Endothelial cell of umbilical vein (primary cell): ENCODE measurements around the gene ABHD8. TPM values are rescaled to one million over a fixed set of nuclear protein-coding genes. Genes with fewer than 3 reads are reported as not detected.
A peak's percentile ranks its signal among the peaks of the same experiment; 100 is the strongest.

Source experiments
- BruUV-seq: library from RNA; stranded (reverse); fragments of 400-500 nt; replicated peaks from 2 replicates; lab custom pipeline; 2021; lab: Mats Ljungman, UMichigan
- CTCF ChIA-PET: fragments of 300-600, 350-600 bp; sonication (Branson Sonifier 250); formaldehyde crosslinking; loops from one replicate; lab custom pipeline; 2021; ENCODE audit warnings: antibody characterized with exemption, inconsistent platforms; lab: Charles Lee
- POLR2A ChIA-PET: fragments of 300-600, 350-600 bp; sonication (Branson Sonifier 250); formaldehyde crosslinking; loops from one replicate; lab custom pipeline; 2021; ENCODE audit warnings: antibody characterized with exemption, inconsistent platforms; lab: Charles Lee
- DNase-seq: peaks from one replicate; pipeline ENCODE4 v3.0.0-alpha.2; 2011; ENCODE audit warnings: low read depth, low spot score
- FAIRE-seq: peaks from 2 replicates; lab custom pipeline; 2011; peaks lifted over from hg19 to GRCh38; lab: Jason Lieb, UNC
- H2AFZ ChIP-seq: 2 replicates; pipeline ENCODE4 v1.6.0; 2012; ENCODE audit warnings: low read depth, low read length, control low read depth, inconsistent platforms
- H3K27ac ChIP-seq: 2 replicates; pipeline ENCODE4 v1.5.1; 2011; ENCODE audit warnings: low read depth, mild to moderate bottlenecking, control low read depth, low read length, moderate library complexity; ENCODE audit not compliant: insufficient read depth
- H3K27me3 ChIP-seq, 2 experiments: 2 replicates each; pipeline versions ENCODE4 v1.6.0 to v1.6.1; 2011; ENCODE audit warnings: low read length in 2 of 2, mixed read lengths in 1 of 2; ENCODE audit not compliant: control insufficient read depth in 2 of 2, insufficient read depth in 2 of 2
- H3K36me3 ChIP-seq, 2 experiments: 2 replicates in 1 of 2; 3 replicates in 1 of 2; pipeline ENCODE4 v1.5.1; 2011; ENCODE audit warnings: low read length in 2 of 2, mild to moderate bottlenecking in 1 of 2, moderate library complexity in 1 of 2; ENCODE audit not compliant: control insufficient read depth in 2 of 2, insufficient read depth in 2 of 2; ENCODE audit errors: extremely low read depth in 1 of 2
- H3K4me1 ChIP-seq: 3 replicates; pipeline ENCODE4 v1.5.1; 2011; ENCODE audit warnings: mild to moderate bottlenecking, low read length; ENCODE audit not compliant: control insufficient read depth, insufficient read depth; ENCODE audit errors: extremely low read depth
- H3K4me2 ChIP-seq: 2 replicates; pipeline ENCODE4 v1.6.1; 2011; ENCODE audit warnings: low read length, control low read depth, mixed read lengths; ENCODE audit not compliant: insufficient read depth
- H3K4me3 ChIP-seq, 3 experiments: fragments of 200-600 bp in 1 of 3; sonication (generic), shearing (Covaris generic) in 1 of 3; replicated peaks in 1 of 3; 2 replicates each; pipeline ENCODE4 v1.5.1; 2011 to 2016; ENCODE audit warnings: control low read depth in 3 of 3, low read length in 3 of 3, mild to moderate bottlenecking in 2 of 3, inconsistent platforms in 1 of 3, low read depth in 1 of 3, moderate library complexity in 1 of 3; ENCODE audit not compliant: insufficient read depth in 1 of 3
- H3K79me2 ChIP-seq: 2 replicates; pipeline ENCODE4 v1.6.0; 2012; ENCODE audit warnings: low read length, inconsistent platforms; ENCODE audit not compliant: control insufficient read depth, insufficient read depth
- H3K9ac ChIP-seq: replicated peaks from 2 replicates; pipeline ENCODE3; 2011; ENCODE audit warnings: low read length, control low read depth; ENCODE audit not compliant: insufficient read depth; ENCODE audit errors: extremely low read depth
- H3K9me1 ChIP-seq: replicated peaks from 3 replicates; pipeline ENCODE4 v1.6.0; 2011; ENCODE audit warnings: mild to moderate bottlenecking, low read length; ENCODE audit not compliant: control insufficient read depth, insufficient read depth; ENCODE audit errors: extremely low read depth
- H3K9me3 ChIP-seq: replicated peaks from 2 replicates; pipeline ENCODE4 v1.5.1; 2012; ENCODE audit warnings: low read length, inconsistent platforms; ENCODE audit not compliant: control insufficient read depth, insufficient read depth
- H4K20me1 ChIP-seq: replicated peaks from 2 replicates; pipeline ENCODE3; 2011; ENCODE audit warnings: mild to moderate bottlenecking, low read length; ENCODE audit not compliant: control insufficient read depth, insufficient read depth; ENCODE audit errors: extremely low read depth
- CTCF ChIP-seq, 2 donors: IDR thresholded peaks; 1 replicate in 1 of 2; 2 replicates in 1 of 2; pipeline ENCODE4 v1.5.1; 2011; ENCODE audit warnings: low read length in 2 of 2, mild to moderate bottlenecking in 2 of 2, moderate library complexity in 2 of 2, control low read depth in 1 of 2, inconsistent platforms in 1 of 2, low read depth in 1 of 2; ENCODE audit not compliant: insufficient read depth in 1 of 2; ENCODE audit errors: extremely low read depth in 1 of 2
- EZH2 ChIP-seq: IDR thresholded peaks from 2 replicates; pipeline ENCODE4 v1.6.1; 2012; ENCODE audit warnings: borderline replicate concordance, low read depth, mild to moderate bottlenecking, moderate library complexity, low read length, inconsistent platforms; ENCODE audit not compliant: severe bottlenecking
- FOS ChIP-seq: IDR thresholded peaks from 2 replicates; pipeline ENCODE4 v1.6.1; 2011; ENCODE audit warnings: mild to moderate bottlenecking, low read length, moderate library complexity, borderline replicate concordance; ENCODE audit not compliant: insufficient read depth
- GATA2 ChIP-seq: IDR thresholded peaks from 2 replicates; pipeline ENCODE4 v1.7.0; 2011; ENCODE audit warnings: low read depth, mild to moderate bottlenecking, moderate library complexity, mixed read lengths, low read length; ENCODE audit not compliant: insufficient read length, insufficient read depth
- JUN ChIP-seq: IDR thresholded peaks from 2 replicates; pipeline ENCODE4 v1.6.1; 2011; ENCODE audit warnings: borderline replicate concordance, low read depth; ENCODE audit not compliant: insufficient read length, insufficient read depth
- MAX ChIP-seq: IDR thresholded peaks from 2 replicates; pipeline ENCODE4 v1.6.1; 2011; ENCODE audit not compliant: insufficient read depth, insufficient read length
- MYC ChIP-seq: IDR thresholded peaks from one replicate; pipeline ENCODE4 v1.6.1; 2011; ENCODE audit warnings: mild to moderate bottlenecking, low read depth, low read length
- POLR2A ChIP-seq: IDR thresholded peaks from 2 replicates; pipeline ENCODE4 v1.6.1; 2012; ENCODE audit warnings: low read depth, mild to moderate bottlenecking, control low read depth, low read length
- POLR2AphosphoS5 ChIP-seq: IDR thresholded peaks from 2 replicates; pipeline ENCODE4 v1.6.1; 2012; ENCODE audit warnings: low read depth, mild to moderate bottlenecking, control low read depth, low read length, moderate library complexity; ENCODE audit not compliant: insufficient read depth
- dilution Hi-C: fragments of 300-500 bp; cut with MboI; formaldehyde crosslinking; loops from one replicate; pipeline ENCODE4 v1.15.0; 2019; ENCODE audit warnings: low sequenced_read_pairs; ENCODE audit not compliant: extremely low pct_ligation_motif_present
- intact Hi-C: fragments of 100-400 bp; cut with micrococcal nuclease; formaldehyde crosslinking; loops from one replicate; pipeline ENCODE4 v1.10.0; 2022
- polyA plus RNA-seq, 4 experiments: library from polyadenylated mRNA; depleted of rRNA in 3 of 4; stranded (reverse) in 3 of 4; unstranded in 1 of 4; fragments of >200 nt; gene quantifications; 2 replicates each; pipeline versions ENCODE4 v1.2.1 to v1.2.3, GENCODE V29; 2011 to 2012; ENCODE audit warnings: missing spikeins in 1 of 4
- total RNA-seq: library from RNA; stranded (reverse); gene quantifications from 2 replicates; pipeline ENCODE4 v1.2.3, GENCODE V29; 2021

ABHD8 gene
- total and polyA plus RNA-seq, 2 donors (not counting 3 experiments of a cell fraction or from before 2014, with no cell fraction given): 5.9 to 8.7 TPM

- intact Hi-C loops (no loop called here), dilution Hi-C loops (no loop called here)
- Histone ChIP-seq H3K9ac (no peak overlapping the region), H3K4me2 (no peak overlapping the region), H3K9me3 (no peaks in the 10 kb centered on the region), H3K36me3 (peaks cover 6 to 24% of the 10 kb centered on the region in 2 experiments), H3K9me1 (no peaks in the 10 kb centered on the region), H3K27ac (no peak overlapping the region), H3K27me3 (no peaks in the 10 kb centered on the region), H3K4me3 (no peak overlapping the region), H4K20me1 (no peaks in the 10 kb centered on the region), H2AFZ (no peak overlapping the region), H3K79me2 (no peaks in the 10 kb centered on the region), H3K4me1 (no peaks in the 10 kb centered on the region)
- ChIA-PET POLR2A (no interaction called here), CTCF (no interaction called here)
- no peak for DNase-seq
- BruUV-seq: TSS peak; percentile 38
- no peak for FAIRE-seq
- TF ChIP-seq MAX (no peak), EZH2 (no peak), POLR2A (no peak), FOS (no peak), POLR2AphosphoS5 (no peak), JUN (no peak), MYC (no peak), GATA2 (no peak), CTCF (IDR thresholded peaks at IDR 0.05; ENCODE audit: extremely low read depth in 1 of 2, insufficient read depth in 1 of 2, low read depth in 1 of 2, low read length in 2 of 2) (no peak)
Observed at GRCh38 chr19:17319473-17320238, 16.4 kb upstream of the ABHD8 start.
